Stimulated activated naive B cell treated with anti-CD40 and anti-IgM and Interleukin-4, amounts not matched to agents 10 μg/mL and 1 μg/mL and 100 μg/mL, for 72 hours (primary cell): ENCODE data around the gene ACOT9.
A peak's percentile ranks its signal among the peaks of the same experiment; 100 is the strongest.
"Not testable (repeated sequence)": the region's sequence is repeated elsewhere in the genome, so short reads cannot be mapped to it uniquely, and the experiment has no call there.

ENCODE experiments used
- ATAC-seq, 2 donors: fragments of 150-1000 bp; cut with Tn5 transposase; replicated peaks; 2 replicates each; pipeline ENCODE4 v1.10.0; 2021; ENCODE audit warnings: moderate library complexity in 1 of 2
- DNase-seq: peaks from one replicate; pipeline ENCODE4 v3.0.0; 2021
- H3K27ac Mint-ChIP-seq: one replicate; pipeline ENCODE4 v1.8.0; 2022; ENCODE audit warnings: mild to moderate bottlenecking, mixed read lengths
- H3K27me3 Mint-ChIP-seq, 2 donors: one replicate each; pipeline ENCODE4 v1.8.0; 2022; ENCODE audit warnings: mixed read lengths in 2 of 2
- H3K36me3 Mint-ChIP-seq, 2 donors: one replicate each; pipeline ENCODE4 v1.8.0; 2022; ENCODE audit warnings: mixed read lengths in 2 of 2, mild to moderate bottlenecking in 1 of 2
- H3K4me1 Mint-ChIP-seq, 2 donors: one replicate each; pipeline ENCODE4 v1.8.0; 2022; ENCODE audit warnings: mixed read lengths in 2 of 2, mild to moderate bottlenecking in 1 of 2
- H3K4me3 Mint-ChIP-seq, 2 donors: one replicate each; pipeline ENCODE4 v1.8.0; 2022; ENCODE audit warnings: mild to moderate bottlenecking in 2 of 2, mixed read lengths in 2 of 2, moderate library complexity in 1 of 2
- H3K9me3 Mint-ChIP-seq, 2 donors: one replicate each; pipeline ENCODE4 v1.8.0; 2022; ENCODE audit warnings: mixed read lengths in 2 of 2, mild to moderate bottlenecking in 1 of 2

Gene ACOT9

GRCh38 chrX:23782455-23782854 lies 39.4 kb upstream of the ACOT9 start:
- H3K27ac Mint-ChIP-seq: peak overlapping the region; percentile 94

GRCh38 chrX:23779025-23779424 lies 35.9 kb upstream of the ACOT9 start:
- DNase-seq (no peak), ATAC-seq (no peak)
- no peaks in the 10 kb centered on the region for H3K27me3 Mint-ChIP-seq
- H3K4me1 Mint-ChIP-seq: peaks cover 17 to 27% of the 10 kb centered on the region in 2 donors
- no peak overlapping the region for H3K4me3 Mint-ChIP-seq
- H3K27ac Mint-ChIP-seq: peak overlapping the region; percentile 5
- no peaks in the 10 kb centered on the region for H3K9me3 Mint-ChIP-seq
- H3K36me3 Mint-ChIP-seq: peaks cover 6 to 7% of the 10 kb centered on the region in 2 donors

More at GRCh38 chrX:23782455-23782854, 39.4 kb upstream of the ACOT9 start:
- Mint-ChIP-seq H3K9me3 (no peaks in the 10 kb centered on the region), H3K36me3 (peaks cover 22 to 24% of the 10 kb centered on the region in 2 donors), H3K4me3 (peak overlapping the region; percentile 93 to 94), H3K4me1 (peaks cover 17 to 29% of the 10 kb centered on the region in 2 donors), H3K27me3 (no peaks in the 10 kb centered on the region)
- ATAC-seq (no peak), DNase-seq (no peak)

GRCh38 chrX:23776363-23776762 lies 33.3 kb upstream of the ACOT9 start:
- ATAC-seq (no peak), DNase-seq (no peak)
- Mint-ChIP-seq H3K4me1 (peaks cover 13 to 25% of the 10 kb centered on the region in 2 donors), H3K9me3 (no peaks in the 10 kb centered on the region), H3K27ac (no peak overlapping the region), H3K4me3 (no peak overlapping the region), H3K36me3 (no peaks in the 10 kb centered on the region), H3K27me3 (no peaks in the 10 kb centered on the region)

GRCh38 chrX:23773601-23774175 lies 30.6 kb upstream of the ACOT9 start:
- Mint-ChIP-seq H3K9me3 (no peaks in the 10 kb centered on the region), H3K27me3 (no peaks in the 10 kb centered on the region), H3K4me3 (peak overlapping the region in 1 of 2 donors; percentile 53), H3K4me1 (peaks cover 8 to 16% of the 10 kb centered on the region in 2 donors), H3K27ac (peak overlapping the region; percentile 88), H3K36me3 (no peaks in the 10 kb centered on the region)
- DNase-seq (no peak), ATAC-seq (peak; percentile 97 to 98)

- H3K4me1 Mint-ChIP-seq: peaks cover 8 to 16% of the 10 kb centered on the region in 2 donors
- H3K9me3 Mint-ChIP-seq, ATAC-seq, H3K4me3 Mint-ChIP-seq, H3K36me3 Mint-ChIP-seq, DNase-seq, H3K27me3 Mint-ChIP-seq: not testable (repeated sequence)
- H3K27ac Mint-ChIP-seq: peak overlapping the region; percentile 14
Measured at GRCh38 chrX:23771086-23771485, 28.0 kb upstream of the ACOT9 start.

- no peaks in the 10 kb centered on the region for H3K9me3 Mint-ChIP-seq
Measured at GRCh38 chrX:23770142-23770541, 27.1 kb upstream of the ACOT9 start.

GRCh38 chrX:23766650-23767551 lies 23.8 kb upstream of the ACOT9 start:
- DNase-seq: no peak
- Mint-ChIP-seq H3K27me3 (no peaks in the 10 kb centered on the region), H3K36me3 (no peaks in the 10 kb centered on the region), H3K4me3 (peak overlapping the region; percentile 67 to 76), H3K27ac (peak overlapping the region; percentile 73), H3K4me1 (no peaks in the 10 kb centered on the region), H3K9me3 (no peaks in the 10 kb centered on the region)
- peak; percentile 51 to 79 for ATAC-seq

More at GRCh38 chrX:23770142-23770541, 27.1 kb upstream of the ACOT9 start:
- no peak overlapping the region for H3K4me3 Mint-ChIP-seq
- H3K4me1 Mint-ChIP-seq: peaks cover 7 to 16% of the 10 kb centered on the region in 2 donors
- no peaks in the 10 kb centered on the region for H3K36me3 Mint-ChIP-seq
- DNase-seq: no peak
- no peaks in the 10 kb centered on the region for H3K27me3 Mint-ChIP-seq
- ATAC-seq: no peak
- H3K27ac Mint-ChIP-seq: no peak overlapping the region

- ATAC-seq (no peak), DNase-seq (no peak)
- Mint-ChIP-seq H3K9me3 (no peaks in the 10 kb centered on the region), H3K27me3 (no peaks in the 10 kb centered on the region), H3K4me1 (no peaks in the 10 kb centered on the region), H3K27ac (no peak overlapping the region), H3K36me3 (no peaks in the 10 kb centered on the region), H3K4me3 (no peak overlapping the region)
Measured at GRCh38 chrX:23765868-23766267, 22.8 kb upstream of the ACOT9 start.

GRCh38 chrX:23765449-23765848 lies 22.4 kb upstream of the ACOT9 start:
- H3K27me3 Mint-ChIP-seq: no peaks in the 10 kb centered on the region
- no peak overlapping the region for H3K4me3 Mint-ChIP-seq
- no peak for ATAC-seq
- no peak overlapping the region for H3K27ac Mint-ChIP-seq
- no peaks in the 10 kb centered on the region for H3K9me3 Mint-ChIP-seq
- no peaks in the 10 kb centered on the region for H3K4me1 Mint-ChIP-seq
- DNase-seq: no peak
- no peaks in the 10 kb centered on the region for H3K36me3 Mint-ChIP-seq

GRCh38 chrX:23764188-23764984 lies 21.3 kb upstream of the ACOT9 start:
- Mint-ChIP-seq H3K27me3 (no peaks in the 10 kb centered on the region), H3K9me3 (no peaks in the 10 kb centered on the region), H3K4me3 (no peak overlapping the region), H3K27ac (no peak overlapping the region), H3K36me3 (no peaks in the 10 kb centered on the region), H3K4me1 (no peaks in the 10 kb centered on the region)
- ATAC-seq (no peak), DNase-seq (no peak)

GRCh38 chrX:23759821-23760220 lies 16.7 kb upstream of the ACOT9 start:
- Mint-ChIP-seq H3K27ac (no peak overlapping the region), H3K4me3 (no peak overlapping the region), H3K36me3 (no peaks in the 10 kb centered on the region), H3K9me3 (no peaks in the 10 kb centered on the region), H3K27me3 (no peaks in the 10 kb centered on the region), H3K4me1 (peaks cover 4 to 5% of the 10 kb centered on the region in 2 donors)
- DNase-seq (no peak), ATAC-seq (no peak)

GRCh38 chrX:23756165-23756564 lies 13.1 kb upstream of the ACOT9 start:
- H3K4me3 Mint-ChIP-seq: no peak overlapping the region

GRCh38 chrX:23754664-23755063 lies 11.6 kb upstream of the ACOT9 start:
- H3K27me3 Mint-ChIP-seq: no peaks in the 10 kb centered on the region
- peaks cover 4 to 5% of the 10 kb centered on the region in 2 donors for H3K4me1 Mint-ChIP-seq
- H3K4me3 Mint-ChIP-seq: no peak overlapping the region
- no peak for DNase-seq
- H3K36me3 Mint-ChIP-seq: no peaks in the 10 kb centered on the region
- no peak overlapping the region for H3K27ac Mint-ChIP-seq
- H3K9me3 Mint-ChIP-seq: no peaks in the 10 kb centered on the region
- no peak for ATAC-seq

More at GRCh38 chrX:23756165-23756564, 13.1 kb upstream of the ACOT9 start:
- H3K27ac Mint-ChIP-seq: no peak overlapping the region
- peak; percentile 77 to 95 for ATAC-seq
- peaks cover 4 to 5% of the 10 kb centered on the region in 2 donors for H3K4me1 Mint-ChIP-seq
- H3K27me3 Mint-ChIP-seq: no peaks in the 10 kb centered on the region
- no peaks in the 10 kb centered on the region for H3K9me3 Mint-ChIP-seq
- no peaks in the 10 kb centered on the region for H3K36me3 Mint-ChIP-seq
- peak; percentile 62 for DNase-seq

- ATAC-seq: no peak
- no peaks in the 10 kb centered on the region for H3K36me3 Mint-ChIP-seq
- H3K9me3 Mint-ChIP-seq: no peaks in the 10 kb centered on the region
- no peak for DNase-seq
- H3K4me1 Mint-ChIP-seq: peaks cover 4 to 5% of the 10 kb centered on the region in 2 donors
- H3K4me3 Mint-ChIP-seq: no peak overlapping the region
- H3K27ac Mint-ChIP-seq: no peak overlapping the region
- H3K27me3 Mint-ChIP-seq: no peaks in the 10 kb centered on the region
Measured at GRCh38 chrX:23752740-23753415, 9.8 kb upstream of the ACOT9 start.
